HG03095 (cell line): ENCODE data around the gene ARHGAP25.

Source experiments
- ATAC-seq: cut with Tn5 transposase; IDR thresholded peaks from one replicate; pipeline ENCODE4 v1.9.1; 2021; ENCODE audit warnings: moderate library complexity; ENCODE audit not compliant: unreplicated experiment

The ARHGAP25 gene

GRCh38 chr2:68734688-68735525, at the start of gene ARHGAP25:
ARHGAP25 (plus strand) TSS chr2:68734811; CDS start chr2:68735200, 389 bp downstream.
- peak; percentile 48 for ATAC-seq

GRCh38 chr2:68686178-68686577, 48.4 kb upstream of the ARHGAP25 start:
- ATAC-seq = no peak

GRCh38 chr2:68687018-68687417, 47.6 kb upstream of the ARHGAP25 start:
- no peak for ATAC-seq

GRCh38 chr2:68689553-68690537, 44.8 kb upstream of the ARHGAP25 start:
- peak; percentile 87 for ATAC-seq

- ATAC-seq = no peak
Measured at GRCh38 chr2:68690851-68691250, 43.8 kb upstream of the ARHGAP25 start.

GRCh38 chr2:68692511-68692910, 42.1 kb upstream of the ARHGAP25 start:
- ATAC-seq = no peak

- ATAC-seq = no peak
Measured at GRCh38 chr2:68693951-68694350, 40.7 kb upstream of the ARHGAP25 start.

- ATAC-seq = no peak
Measured at GRCh38 chr2:68695971-68696370, 38.6 kb upstream of the ARHGAP25 start.

- ATAC-seq = no peak
Measured at GRCh38 chr2:68696554-68696953, 38.1 kb upstream of the ARHGAP25 start.

GRCh38 chr2:68698567-68699377, 35.8 kb upstream of the ARHGAP25 start:
- ATAC-seq = no peak

- no peak for ATAC-seq
Measured at GRCh38 chr2:68700560-68700959, 34.1 kb upstream of the ARHGAP25 start.

- no peak for ATAC-seq
Measured at GRCh38 chr2:68706637-68707036, 28.0 kb upstream of the ARHGAP25 start.

- no peak for ATAC-seq
Measured at GRCh38 chr2:68708629-68709028, 26.0 kb upstream of the ARHGAP25 start.

- peak; percentile 45 for ATAC-seq
Measured at GRCh38 chr2:68709421-68709911, 25.1 kb upstream of the ARHGAP25 start.

- no peak for ATAC-seq
Measured at GRCh38 chr2:68710336-68710735, 24.3 kb upstream of the ARHGAP25 start.

- ATAC-seq = no peak
Measured at GRCh38 chr2:68710756-68711155, 23.9 kb upstream of the ARHGAP25 start.

GRCh38 chr2:68714866-68715265, 19.7 kb upstream of the ARHGAP25 start:
- peak; percentile 81 for ATAC-seq

GRCh38 chr2:68715353-68716041, 19.1 kb upstream of the ARHGAP25 start:
- ATAC-seq = peak; percentile 46

GRCh38 chr2:68716604-68717304, 17.9 kb upstream of the ARHGAP25 start:
- no peak for ATAC-seq
